H1 (cell line): Measurements from ENCODE around the gene CD226. TPM values are rescaled to one million over a fixed set of nuclear protein-coding genes. Genes with fewer than 3 reads are reported as not detected.

Experiments
- CTCF ChIA-PET: fragments of 300-600 bp; sonication (Branson Sonifier 250); formaldehyde crosslinking; loops from one replicate; lab custom pipeline; 2021; ENCODE audit not compliant: partially characterized antibody; lab: Charles Lee
- POLR2A ChIA-PET: fragments of 300-600 bp; sonication (Branson Sonifier 250); formaldehyde crosslinking; loops from one replicate; lab custom pipeline; 2021; ENCODE audit warnings: inconsistent platforms; ENCODE audit not compliant: partially characterized antibody; lab: Charles Lee
- DNase-seq, 2 experiments: peaks; one replicate each; pipeline versions ENCODE4 v3.0.0 to v3.0.0-alpha.2; 2010 to 2022; ENCODE audit warnings: low spot score in 2 of 2, low read depth in 1 of 2, mixed read lengths in 1 of 2
- FAIRE-seq: peaks from 2 replicates; lab custom pipeline; 2011; peaks lifted over from hg19 to GRCh38; lab: Jason Lieb, UNC
- H2AFZ ChIP-seq: 2 replicates; pipeline ENCODE4 v1.8.1; 2012; ENCODE audit warnings: low read length, inconsistent platforms
- H2AK5ac ChIP-seq: 2 replicates; pipeline ENCODE4 v1.6.1; 2013; ENCODE audit warnings: low read depth, low read length
- H2BK120ac ChIP-seq: replicated peaks from 2 replicates; pipeline ENCODE3; 2013; ENCODE audit warnings: low read depth, low read length, inconsistent platforms
- H2BK12ac ChIP-seq: 2 replicates; pipeline ENCODE4 v1.6.1; 2013; ENCODE audit warnings: low read depth, low read length
- H2BK15ac ChIP-seq: 2 replicates; pipeline ENCODE4 v1.6.1; 2013; ENCODE audit warnings: low read length
- H2BK20ac ChIP-seq: 2 replicates; pipeline ENCODE4 v1.6.1; 2013; ENCODE audit warnings: low read length
- H2BK5ac ChIP-seq: 2 replicates; pipeline ENCODE4 v1.6.1; 2013; ENCODE audit warnings: low read depth, low read length
- H3K14ac ChIP-seq: 2 replicates; pipeline ENCODE4 v1.6.1; 2013; ENCODE audit warnings: inconsistent platforms; ENCODE audit not compliant: insufficient read length
- H3K18ac ChIP-seq: 2 replicates; pipeline ENCODE4 v1.6.1; 2013; ENCODE audit warnings: low read length; ENCODE audit errors: extremely low read depth
- H3K23ac ChIP-seq: 2 replicates; pipeline ENCODE4 v1.6.1; 2013; ENCODE audit warnings: inconsistent platforms; ENCODE audit not compliant: insufficient read length
- H3K23me2 ChIP-seq: 2 replicates; pipeline ENCODE4 v1.6.1; 2013; ENCODE audit warnings: low read depth, low read length
- H3K27ac ChIP-seq: 2 replicates; pipeline ENCODE4 v1.6.1; 2011; ENCODE audit warnings: low read depth, low read length, inconsistent platforms
- H3K27me3 ChIP-seq, 4 experiments: replicated peaks in 1 of 4; 1 replicate in 1 of 4; 2 replicates in 3 of 4; pipeline versions ENCODE4 v1.6.1 to v1.8.1; 2011 to 2013; ENCODE audit warnings: low read length in 3 of 4, mild to moderate bottlenecking in 3 of 4, inconsistent platforms in 2 of 4, mixed read lengths in 2 of 4, moderate library complexity in 1 of 4; ENCODE audit not compliant: control insufficient read depth in 3 of 4, insufficient read depth in 3 of 4; ENCODE audit errors: extremely low read depth in 1 of 4
- H3K36me3 ChIP-seq, 4 experiments: 2 replicates each; pipeline versions ENCODE4 v1.6.1 to v1.8.1; 2011 to 2013; ENCODE audit warnings: mild to moderate bottlenecking in 4 of 4, low read length in 3 of 4, moderate library complexity in 2 of 4, control low read depth in 1 of 4, inconsistent platforms in 1 of 4; ENCODE audit not compliant: insufficient read depth in 4 of 4, control insufficient read depth in 2 of 4
- H3K4ac ChIP-seq: replicated peaks from 2 replicates; pipeline ENCODE3; 2013; ENCODE audit warnings: low read length, low read depth, mixed read lengths, inconsistent platforms; ENCODE audit not compliant: insufficient read length
- H3K4me1 ChIP-seq, 4 experiments: replicated peaks in 1 of 4; 1 replicate in 1 of 4; 2 replicates in 3 of 4; pipeline versions ENCODE4 v1.6.1 to v1.8.1; 2011 to 2013; ENCODE audit warnings: low read length in 3 of 4, inconsistent platforms in 2 of 4, mixed read lengths in 1 of 4; ENCODE audit not compliant: insufficient read depth in 4 of 4, control insufficient read depth in 3 of 4
- H3K4me2 ChIP-seq, 2 experiments: 2 replicates each; pipeline versions ENCODE4 v1.6.1 to v1.8.1; 2011 to 2013; ENCODE audit warnings: low read depth in 2 of 2, low read length in 2 of 2, control low read depth in 1 of 2, inconsistent platforms in 1 of 2, mild to moderate bottlenecking in 1 of 2; ENCODE audit not compliant: insufficient read depth in 1 of 2
- H3K4me3 ChIP-seq, 4 experiments: fragments of 200-600, 300-600 bp in 1 of 4; sonication (generic), shearing (Covaris generic), sonication (Bioruptor Twin) in 1 of 4; 2 replicates each; pipeline versions ENCODE4 v1.5.1 to v1.8.1; 2011 to 2016; ENCODE audit warnings: low read length in 4 of 4, low read depth in 3 of 4, control low read depth in 2 of 4, inconsistent platforms in 2 of 4, mild to moderate bottlenecking in 2 of 4, mixed read lengths in 1 of 4, moderate library complexity in 1 of 4; ENCODE audit not compliant: insufficient read depth in 2 of 4; ENCODE audit errors: extremely low read depth in 1 of 4
- H3K56ac ChIP-seq: replicated peaks from 2 replicates; pipeline ENCODE3; 2013; ENCODE audit warnings: low read depth, mild to moderate bottlenecking, mixed read lengths, low read length, inconsistent platforms; ENCODE audit not compliant: insufficient read length
- H3K79me1 ChIP-seq: 2 replicates; pipeline ENCODE4 v1.6.1; 2013; ENCODE audit warnings: low read depth, low read length, control low read depth
- H3K79me2 ChIP-seq, 2 experiments: 2 replicates each; pipeline versions ENCODE4 v1.6.1 to v1.8.1; 2012 to 2013; ENCODE audit warnings: low read length in 2 of 2, mild to moderate bottlenecking in 2 of 2, inconsistent platforms in 1 of 2; ENCODE audit not compliant: insufficient read depth in 2 of 2, control insufficient read depth in 1 of 2
- H3K9ac ChIP-seq, 4 experiments: replicated peaks in 1 of 4; 1 replicate in 1 of 4; 2 replicates in 3 of 4; pipeline versions ENCODE4 v1.6.1 to v1.8.1; 2011 to 2013; ENCODE audit warnings: low read depth in 3 of 4, low read length in 3 of 4, control low read depth in 2 of 4, mild to moderate bottlenecking in 2 of 4, moderate library complexity in 2 of 4, inconsistent platforms in 1 of 4; ENCODE audit errors: extremely low read depth in 1 of 4
- H3K9me3 ChIP-seq, 2 experiments: 2 replicates each; pipeline versions ENCODE4 v1.6.1 to v1.8.1; 2012 to 2013; ENCODE audit warnings: mild to moderate bottlenecking in 2 of 2, moderate library complexity in 2 of 2, control low read depth in 1 of 2, inconsistent platforms in 1 of 2, low read depth in 1 of 2, low read length in 1 of 2, mixed read lengths in 1 of 2; ENCODE audit not compliant: insufficient read depth in 2 of 2
- H4K20me1 ChIP-seq, 2 experiments: replicated peaks in 1 of 2; 2 replicates each; pipeline versions ENCODE3 to v1.8.1; 2011 to 2013; ENCODE audit warnings: inconsistent platforms in 2 of 2, low read length in 2 of 2, mild to moderate bottlenecking in 1 of 2; ENCODE audit not compliant: insufficient read depth in 2 of 2, control insufficient read depth in 1 of 2
- H4K5ac ChIP-seq: 2 replicates; pipeline ENCODE4 v1.6.1; 2013; ENCODE audit warnings: low read length, low read depth, mixed read lengths, inconsistent platforms; ENCODE audit not compliant: insufficient read length
- H4K8ac ChIP-seq: 2 replicates; pipeline ENCODE4 v1.8.0; 2013; ENCODE audit warnings: mild to moderate bottlenecking, moderate library complexity, low read length, inconsistent platforms; ENCODE audit not compliant: insufficient read depth; ENCODE audit errors: extremely low read depth
- H4K91ac ChIP-seq: replicated peaks from 2 replicates; pipeline ENCODE3; 2013; ENCODE audit warnings: low read length, mixed read lengths, inconsistent platforms; ENCODE audit not compliant: insufficient read length
- ASH2L ChIP-seq: fragments of 200-600, 300-600 bp; sonication (generic); IDR thresholded peaks from one replicate; pipeline ENCODE4 v1.7.1; 2017; ENCODE audit warnings: low read length
- ATF2 ChIP-seq: IDR thresholded peaks from 2 replicates; pipeline ENCODE4 v1.6.1; 2012; ENCODE audit warnings: low read length, inconsistent platforms
- BCL11A ChIP-seq, 2 experiments: IDR thresholded peaks; one replicate each; pipeline ENCODE4 v1.6.1; 2011; ENCODE audit warnings: low read depth in 2 of 2, low read length in 2 of 2, mild to moderate bottlenecking in 2 of 2
- CTBP2 ChIP-seq: IDR thresholded peaks from 2 replicates; pipeline ENCODE4 v1.7.0; 2011; ENCODE audit warnings: borderline replicate concordance, mild to moderate bottlenecking, moderate library complexity, mixed read lengths, low read length; ENCODE audit not compliant: insufficient read depth, insufficient read length
- EP300 ChIP-seq, 2 experiments: IDR thresholded peaks; 1 replicate in 1 of 2; 2 replicates in 1 of 2; pipeline ENCODE4 v1.6.1; 2011 to 2012; ENCODE audit warnings: low read depth in 2 of 2, low read length in 2 of 2, mild to moderate bottlenecking in 2 of 2, borderline replicate concordance in 1 of 2, inconsistent platforms in 1 of 2, moderate library complexity in 1 of 2
- GTF2F1 ChIP-seq: IDR thresholded peaks from 2 replicates; pipeline ENCODE4 v1.6.1; 2012; ENCODE audit warnings: low read depth, low read length, improper control_type of control experiment, borderline replicate concordance
- JUN ChIP-seq: IDR thresholded peaks from 2 replicates; pipeline ENCODE4 v1.6.1; 2011; ENCODE audit warnings: low read depth, mild to moderate bottlenecking, improper control_type of control experiment, low read length
- MAFK ChIP-seq: IDR thresholded peaks from 2 replicates; pipeline ENCODE4 v1.6.1; 2012; ENCODE audit warnings: low read depth, mild to moderate bottlenecking, improper control_type of control experiment, low read length
- MAX ChIP-seq: IDR thresholded peaks from 2 replicates; pipeline ENCODE4 v1.6.1; 2012; ENCODE audit warnings: inconsistent platforms
- POLR2A ChIP-seq, 2 experiments: IDR thresholded peaks; 1 replicate in 1 of 2; 2 replicates in 1 of 2; pipeline ENCODE4 v1.6.1; 2011; ENCODE audit warnings: low read depth in 2 of 2, low read length in 2 of 2, mild to moderate bottlenecking in 2 of 2; ENCODE audit errors: control extremely low read depth in 1 of 2
- RFX5 ChIP-seq: IDR thresholded peaks from 2 replicates; pipeline ENCODE4 v1.6.1; 2011; ENCODE audit warnings: low read depth, low read length, improper control_type of control experiment, borderline replicate concordance
- SP2 ChIP-seq: IDR thresholded peaks from 2 replicates; pipeline ENCODE4 v1.6.1; 2012; ENCODE audit warnings: mild to moderate bottlenecking, low read length, inconsistent platforms
- WGBS, 2 experiments: shearing (Covaris generic) in 1 of 2; methylation state at CpG; one replicate each; pipeline versions ENCODE4 v1.1.6 to v1.1.7; 2013 to 2015; ENCODE audit warnings: low lambda C conversion rate in 2 of 2, mixed read lengths in 2 of 2, inconsistent platforms in 1 of 2, low coverage in 1 of 2, missing lambda C conversion rate in 1 of 2; ENCODE audit not compliant: insufficient replicate concordance in 2 of 2, insufficient coverage in 1 of 2, insufficient read length in 1 of 2; ENCODE audit errors: extremely low coverage in 1 of 2, missing lambda C conversion rate in 1 of 2; 5-methylcytosine and 5-hydroxymethylcytosine counted together
- polyA plus RNA-seq, 7 experiments: library from polyadenylated mRNA; depleted of rRNA in 3 of 7; stranded (reverse) in 5 of 7; unstranded in 2 of 7; fragments of >200 nt in 5 of 7; fragments of 200-250 nt in 2 of 7; gene quantifications; 1 replicate in 5 of 7; 2 replicates in 1 of 7; 4 replicates in 1 of 7; pipeline versions ENCODE4 v1.2.1 to v1.2.3, GENCODE V29; 2011 to 2013; ENCODE audit warnings: missing spikeins in 2 of 7, mixed read lengths in 2 of 7
- total RNA-seq: library from RNA; stranded (reverse); fragmentation: NEBNext Ultra II Directional; extraction: Animal tissue kit (Norgen Biotek cat#: 25700); gene quantifications from 2 replicates; pipeline ENCODE4 v1.2.1, GENCODE V29; 2021

Gene CD226
- total and polyA plus RNA-seq, 2 of the 8 experiments (the other 6 are each of a cell fraction or from before 2014, with no cell fraction given), result not detected

GRCh38 chr18:69958422-69958821 lies 10.7 kb upstream of the CD226 start:
- FAIRE-seq (no peak), DNase-seq (no peak)
- H4K20me1 ChIP-seq, result no peaks in the 10 kb centered on the region
- no peak for TF ChIP-seq ASH2L
- no peak for TF ChIP-seq SP2
- no peak for TF ChIP-seq ATF2
- no peak for TF ChIP-seq MAFK
- TF ChIP-seq MAX, result no peak
- no peak for TF ChIP-seq CTBP2
- TF ChIP-seq EP300 (IDR thresholded peaks at IDR 0.05; ENCODE audit: borderline replicate concordance in 1 of 2, low read depth in 2 of 2, low read length in 2 of 2), result no peak
- no peak for TF ChIP-seq JUN
- TF ChIP-seq POLR2A (IDR thresholded peaks at IDR 0.05; ENCODE audit: control extremely low read depth in 1 of 2, low read depth in 2 of 2, low read length in 2 of 2), result no peak
- no peak for TF ChIP-seq RFX5
- no peak for TF ChIP-seq GTF2F1
- TF ChIP-seq BCL11A (IDR thresholded peaks at IDR 0.05; ENCODE audit: low read depth in 2 of 2, low read length in 2 of 2), result no peak
- H3K23ac ChIP-seq, result no peak overlapping the region
- no peak overlapping the region for H3K4me2 ChIP-seq
- no peak overlapping the region for H2BK12ac ChIP-seq
- 92% methylated on average over 5 of the region's 5 CpGs; no CpG with 5 or more reads in 1 of the 2 experiments for WGBS, 2 experiments
- H3K9me3 ChIP-seq, result no peaks in the 10 kb centered on the region
- no peak overlapping the region for H3K27ac ChIP-seq
- H3K27me3 ChIP-seq, result no peaks in the 10 kb centered on the region
- H4K5ac ChIP-seq, result no peak overlapping the region
- POLR2A ChIA-PET, result no interaction called here
- H3K79me1 ChIP-seq, result no peaks in the 10 kb centered on the region
- no peak overlapping the region for H2BK15ac ChIP-seq
- H4K91ac ChIP-seq, result no peak overlapping the region
- CTCF ChIA-PET, result interaction anchor here (0.7 to 3.0 kb wide), 7 partner anchors 12 to 119 kb away, joined by 3 to 12 read pairs (median 3); partner anchors contain the start of gene CD226
- no peak overlapping the region for H2AFZ ChIP-seq
- H2AK5ac ChIP-seq, result no peak overlapping the region
- H3K79me2 ChIP-seq, result no peaks in the 10 kb centered on the region
- 0 out of 7 replicates have a peak, but pooled peaks cover 0 to 2% (median 0%) of the 10 kb centered on the region in 4 experiments for H3K4me1 ChIP-seq
- no peak overlapping the region for H3K56ac ChIP-seq
- H2BK5ac ChIP-seq, result no peak overlapping the region
- no peak overlapping the region for H3K9ac ChIP-seq
- no peak overlapping the region for H3K4ac ChIP-seq
- H2BK120ac ChIP-seq, result no peak overlapping the region
- no peak overlapping the region for H2BK20ac ChIP-seq
- no peaks in the 10 kb centered on the region for H3K36me3 ChIP-seq
- H3K18ac ChIP-seq, result no peak overlapping the region
- H4K8ac ChIP-seq, result no peak overlapping the region; the same call in 1 of the 2 replicates
- H3K14ac ChIP-seq, result no peak overlapping the region
- no peak overlapping the region for H3K4me3 ChIP-seq
- H3K23me2 ChIP-seq, result no peaks in the 10 kb centered on the region
